Measurements from ENCODE around the gene RNF148.

Gene RNF148

GRCh38 chr7:122658856-122659255, 43.9 kb downstream of the RNF148 start:
- no peaks in the 10 kb centered on the region for H3K9me3 ChIP-seq (ENCODE audit: control insufficient read depth, low read length)
- no peak overlapping the region for H3K27ac ChIP-seq
- H2AFZ ChIP-seq = no peak overlapping the region
- H3K27me3 ChIP-seq (ENCODE audit: control insufficient read depth, insufficient read depth, low read length) = no peaks in the 10 kb centered on the region
- H3K4me2 ChIP-seq (ENCODE audit: low read length) = no peak overlapping the region
- no peak for TF ChIP-seq CTCF (IDR thresholded peaks at IDR 0.05)
- H3K36me3 ChIP-seq (ENCODE audit: control insufficient read depth, insufficient read depth, low read length) = no peaks in the 10 kb centered on the region
- H3K4me3 ChIP-seq (ENCODE audit: low read depth, low read length) = no peak overlapping the region
- no peak overlapping the region for H3K9ac ChIP-seq
- no peaks in the 10 kb centered on the region for H3K79me2 ChIP-seq
- no peaks in the 10 kb centered on the region for H3K4me1 ChIP-seq

GRCh38 chr7:122653685-122654084, 49.0 kb downstream of the RNF148 start:
- Histone ChIP-seq H3K4me3 (ENCODE audit: low read depth, low read length) (no peak overlapping the region), H3K4me1 (no peaks in the 10 kb centered on the region), H3K9ac (no peak overlapping the region), H3K27me3 (ENCODE audit: control insufficient read depth, insufficient read depth, low read length) (no peaks in the 10 kb centered on the region), H3K36me3 (ENCODE audit: control insufficient read depth, insufficient read depth, low read length) (no peaks in the 10 kb centered on the region), H3K79me2 (no peaks in the 10 kb centered on the region), H2AFZ (no peak overlapping the region), H3K9me3 (ENCODE audit: control insufficient read depth, low read length) (no peaks in the 10 kb centered on the region), H3K27ac (no peak overlapping the region), H3K4me2 (ENCODE audit: low read length) (no peak overlapping the region)
- no peak for TF ChIP-seq CTCF (IDR thresholded peaks at IDR 0.05)

GRCh38 chr7:122652876-122653275, 49.8 kb downstream of the RNF148 start:
- no peak for TF ChIP-seq CTCF (IDR thresholded peaks at IDR 0.05)
- Histone ChIP-seq H3K4me2 (ENCODE audit: low read length) (no peak overlapping the region), H3K9ac (no peak overlapping the region), H3K9me3 (ENCODE audit: control insufficient read depth, low read length) (no peaks in the 10 kb centered on the region), H3K36me3 (ENCODE audit: control insufficient read depth, insufficient read depth, low read length) (no peaks in the 10 kb centered on the region), H2AFZ (no peak overlapping the region), H3K4me3 (ENCODE audit: low read depth, low read length) (no peak overlapping the region), H3K4me1 (no peaks in the 10 kb centered on the region), H3K79me2 (no peaks in the 10 kb centered on the region), H3K27ac (no peak overlapping the region), H3K27me3 (ENCODE audit: control insufficient read depth, insufficient read depth, low read length) (no peaks in the 10 kb centered on the region)

Data from parathyroid adenoma (tissue), 2 donors.